ENCODE data around the gene DNASE2.

Gene DNASE2

DNA sequence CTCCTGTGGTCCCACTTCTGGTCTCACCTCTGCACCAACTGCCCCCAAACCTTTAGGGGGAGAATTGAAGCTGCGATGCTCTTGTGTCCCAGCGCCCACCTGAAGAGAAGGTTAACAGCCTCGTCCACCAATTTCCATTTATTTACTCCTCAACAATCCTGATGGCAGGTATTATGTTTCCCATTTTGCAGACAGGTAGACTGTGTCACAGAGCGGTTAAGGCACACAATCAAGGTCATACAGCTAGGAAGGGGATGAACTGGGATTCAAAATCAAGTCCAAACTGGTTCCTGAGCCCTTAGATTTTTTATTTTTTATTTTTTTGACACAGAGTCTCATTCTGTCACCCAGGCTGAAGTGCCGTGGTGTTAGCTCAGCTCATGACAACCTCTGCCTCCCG lies 6.2 kb downstream of the DNASE2 start:
- Mint-ChIP-seq H3K4me3 (no peak overlapping the region), H3K27me3 (no peaks in the 10 kb centered on the region), H3K4me1 (peaks cover 1% of the 10 kb centered on the region), H3K9me3 (peaks cover 4% of the 10 kb centered on the region), H3K27ac (no peak overlapping the region), H3K36me3 (ENCODE audit: low read depth) (peaks cover 14% of the 10 kb centered on the region)
- ATAC-seq (no peak), DNase-seq (no peak)

DNA sequence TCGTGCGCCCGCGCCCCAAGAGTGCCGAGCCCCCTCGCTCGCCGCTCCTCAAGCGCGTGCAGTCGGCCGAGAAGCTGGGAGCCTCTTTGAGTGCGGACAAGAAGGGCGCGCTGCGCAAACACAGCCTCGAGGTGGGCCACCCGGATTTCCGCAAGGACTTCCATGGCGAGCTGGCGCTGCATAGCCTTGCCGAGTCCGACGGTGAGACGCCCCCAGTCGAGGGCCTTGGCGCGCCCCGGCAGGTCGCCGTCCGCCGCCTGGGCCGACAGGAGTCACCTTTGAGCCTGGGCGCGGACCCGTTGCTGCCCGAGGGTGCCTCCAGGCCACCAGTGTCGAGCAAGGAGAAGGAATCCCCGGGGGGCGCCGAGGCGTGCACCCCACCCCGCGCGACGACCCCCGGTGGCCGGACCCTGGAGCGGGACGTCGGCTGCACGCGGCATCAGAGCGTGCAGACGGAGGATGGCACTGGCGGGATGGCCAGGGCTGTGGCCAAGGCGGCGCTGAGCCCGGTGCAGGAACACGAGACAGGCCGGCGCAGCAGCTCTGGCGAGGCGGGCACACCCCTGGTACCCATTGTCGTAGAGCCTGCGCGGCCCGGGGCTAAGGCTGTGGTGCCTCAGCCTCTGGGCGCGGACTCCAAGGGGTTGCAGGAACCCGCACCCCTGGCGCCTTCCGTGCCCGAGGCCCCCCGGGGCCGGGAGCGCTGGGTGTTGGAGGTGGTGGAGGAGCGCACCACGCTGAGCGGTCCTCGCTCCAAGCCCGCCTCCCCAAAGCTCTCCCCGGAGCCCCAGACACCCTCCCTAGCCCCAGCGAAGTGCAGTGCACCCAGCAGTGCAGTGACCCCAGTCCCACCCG lies 7.1 kb downstream of the DNASE2 start:
- Mint-ChIP-seq H3K27me3 (no peaks in the 10 kb centered on the region), H3K4me1 (no peaks in the 10 kb centered on the region), H3K4me3 (no peak overlapping the region), H3K36me3 (ENCODE audit: low read depth) (peaks cover 14% of the 10 kb centered on the region), H3K27ac (no peak overlapping the region), H3K9me3 (peaks cover 4% of the 10 kb centered on the region)
- no peak for DNase-seq
- ATAC-seq, result peak; percentile 8

DNA sequence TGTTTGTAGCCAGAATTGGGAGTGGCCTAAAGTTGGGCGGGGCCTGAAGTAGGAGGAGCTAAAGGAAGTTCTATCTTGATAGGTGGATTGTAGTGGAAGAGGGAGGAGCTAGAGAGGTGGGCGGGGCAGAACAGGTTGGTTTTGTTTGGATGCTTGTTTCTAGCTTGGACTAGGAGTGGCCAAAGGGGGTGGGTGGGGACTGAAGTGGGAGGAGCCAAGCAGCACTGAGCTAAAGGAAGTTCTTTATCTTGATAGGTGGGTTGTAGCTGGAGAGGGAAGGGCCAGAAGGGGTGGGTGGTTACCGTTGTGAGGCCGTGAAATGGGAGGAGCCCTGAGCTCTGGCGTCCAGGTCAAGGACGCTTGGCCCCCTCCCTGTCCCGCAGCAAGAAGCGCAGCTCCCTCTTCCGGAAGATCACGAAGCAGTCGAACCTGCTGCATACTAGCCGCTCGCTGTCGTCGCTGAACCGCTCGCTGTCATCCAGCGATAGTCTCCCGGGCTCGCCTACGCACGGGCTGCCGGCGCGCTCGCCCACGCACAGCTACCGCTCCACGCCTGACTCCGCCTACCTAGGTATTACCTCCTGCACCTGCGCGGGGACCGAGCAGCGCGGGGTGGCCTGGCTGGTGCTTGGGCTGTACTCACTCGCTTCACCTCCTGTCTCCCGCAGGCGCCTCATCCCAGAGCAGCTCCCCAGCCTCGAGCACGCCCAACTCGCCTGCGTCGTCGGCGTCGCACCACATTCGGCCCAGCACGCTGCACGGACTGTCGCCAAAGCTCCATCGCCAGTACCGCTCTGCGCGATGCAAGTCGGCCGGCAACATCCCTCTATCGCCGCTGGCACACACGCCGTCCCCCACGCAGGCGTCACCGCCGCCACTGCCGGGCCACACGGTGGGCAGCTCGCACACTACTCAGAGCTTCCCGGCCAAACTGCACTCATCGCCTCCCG lies 8.0 kb downstream of the DNASE2 start:
- Mint-ChIP-seq H3K4me1 (peaks cover under 1% of the 10 kb centered on the region), H3K27me3 (no peaks in the 10 kb centered on the region), H3K27ac (no peak overlapping the region), H3K9me3 (peaks cover 4% of the 10 kb centered on the region), H3K4me3 (no peak overlapping the region), H3K36me3 (ENCODE audit: low read depth) (peaks cover 13% of the 10 kb centered on the region)
- ATAC-seq, result peak; percentile 14
- peak; percentile 57 for DNase-seq

DNA sequence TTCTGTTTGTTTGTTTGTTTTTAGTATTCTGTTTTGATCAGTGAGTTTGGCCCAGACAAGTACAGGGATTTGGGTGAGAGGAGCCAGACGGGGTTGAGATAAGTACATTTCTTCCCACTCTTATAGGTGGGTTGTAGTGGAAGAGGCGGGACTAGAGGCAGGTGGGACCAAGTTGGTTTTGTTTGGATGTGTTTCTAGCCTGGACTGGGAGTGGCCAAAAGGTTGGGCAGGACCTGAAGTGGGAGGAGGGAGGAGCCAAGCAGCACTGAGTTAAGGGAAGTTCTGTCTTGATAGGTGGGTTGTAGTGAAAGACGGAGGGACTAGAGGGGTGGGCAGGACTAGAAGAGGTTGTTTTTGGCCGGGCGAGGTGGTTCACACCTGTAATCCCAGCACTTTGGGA lies 9.0 kb downstream of the DNASE2 start:
- no peak for ATAC-seq

DNA sequence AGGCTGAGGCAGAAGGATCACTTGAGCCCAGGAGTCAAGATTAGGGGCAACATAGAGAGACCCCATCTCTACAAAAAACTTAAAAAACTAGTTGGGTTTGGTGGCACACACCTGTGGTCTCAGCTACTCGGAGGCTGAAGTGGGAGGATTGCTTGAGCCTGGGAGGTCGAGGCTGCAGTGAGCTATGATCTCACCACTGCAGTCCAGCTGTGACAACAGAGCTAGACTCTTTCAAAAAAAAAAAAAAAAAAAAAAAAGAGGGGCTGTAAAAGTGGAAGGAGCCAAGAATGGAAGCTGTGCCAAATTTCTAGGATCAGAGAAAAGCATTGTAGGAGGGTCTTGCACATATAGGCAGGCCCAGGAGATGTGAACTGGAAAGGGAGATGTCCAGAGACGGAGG lies 9.6 kb downstream of the DNASE2 start:
- Mint-ChIP-seq H3K27ac (no peak overlapping the region), H3K4me1 (peaks cover 10% of the 10 kb centered on the region), H3K27me3 (no peaks in the 10 kb centered on the region), H3K36me3 (ENCODE audit: low read depth) (peaks cover 8% of the 10 kb centered on the region), H3K4me3 (no peak overlapping the region), H3K9me3 (peaks cover 4% of the 10 kb centered on the region)
- DNase-seq (no peak), ATAC-seq (no peak)

More for the DNA sequence above, 9.0 kb downstream of the DNASE2 start:
- no peaks in the 10 kb centered on the region for H3K27me3 Mint-ChIP-seq
- no peak overlapping the region for H3K27ac Mint-ChIP-seq
- no peak overlapping the region for H3K4me3 Mint-ChIP-seq
- peaks cover 8% of the 10 kb centered on the region for H3K36me3 Mint-ChIP-seq (ENCODE audit: low read depth)
- peaks cover 4% of the 10 kb centered on the region for H3K9me3 Mint-ChIP-seq
- H3K4me1 Mint-ChIP-seq, result peaks cover 5% of the 10 kb centered on the region
- DNase-seq, result no peak

GRCh38 chr19:12868540-12869112 lies 12.6 kb downstream of the DNASE2 start:
- Mint-ChIP-seq H3K27ac (no peak overlapping the region), H3K36me3 (ENCODE audit: low read depth) (peaks cover 6% of the 10 kb centered on the region), H3K4me1 (peaks cover 11% of the 10 kb centered on the region), H3K9me3 (peaks cover 4% of the 10 kb centered on the region), H3K27me3 (peaks cover 4% of the 10 kb centered on the region), H3K4me3 (no peak overlapping the region)
- DNase-seq (no peak), ATAC-seq (no peak)

- H3K4me1 Mint-ChIP-seq, result peaks cover 11% of the 10 kb centered on the region
- H3K36me3 Mint-ChIP-seq (ENCODE audit: low read depth), result no peaks in the 10 kb centered on the region
- peaks cover 3% of the 10 kb centered on the region for H3K9me3 Mint-ChIP-seq
- peaks cover 4% of the 10 kb centered on the region for H3K27me3 Mint-ChIP-seq
- no peak overlapping the region for H3K27ac Mint-ChIP-seq
- peak overlapping the region; percentile 71 for H3K4me3 Mint-ChIP-seq
- peak; percentile 80 for DNase-seq
- ATAC-seq, result peak; percentile 55
Observed at GRCh38 chr19:12867120-12868099, 13.8 kb downstream of the DNASE2 start.

DNA sequence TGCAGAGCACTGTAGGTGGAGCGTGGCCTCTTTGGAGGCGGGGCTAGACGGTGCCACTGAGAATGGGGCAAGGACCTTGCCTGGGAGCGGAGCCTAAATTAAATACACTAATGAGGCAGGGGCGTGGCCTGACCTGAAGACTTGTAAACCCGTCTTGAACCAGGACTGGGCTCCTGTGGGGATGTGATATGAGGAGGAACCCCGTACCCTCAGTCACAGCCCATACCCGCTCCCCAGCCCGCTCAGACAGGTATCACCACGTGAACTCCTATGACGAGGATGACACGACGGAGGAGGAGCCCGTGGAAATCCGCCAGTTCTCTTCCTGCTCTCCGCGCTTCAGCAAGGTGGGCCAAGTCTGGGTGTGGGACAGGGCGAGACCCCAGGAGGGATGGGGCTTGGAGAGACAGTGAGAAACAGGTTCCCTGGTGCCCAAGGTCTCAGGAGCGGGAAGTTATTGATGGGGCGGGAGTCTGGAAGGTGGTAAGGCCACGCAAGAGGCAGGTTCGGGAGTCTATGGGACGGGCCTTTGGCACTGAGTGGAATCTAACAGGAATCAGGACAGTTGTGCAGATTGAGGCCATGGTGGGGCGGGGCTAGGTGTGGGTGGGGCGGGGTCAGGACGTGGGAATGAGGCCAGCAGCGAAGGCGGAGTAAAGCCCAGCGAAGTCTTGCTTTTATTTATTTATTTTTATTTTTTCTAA lies 14.7 kb downstream of the DNASE2 start:
- ATAC-seq (no peak), DNase-seq (no peak)
- Mint-ChIP-seq H3K27me3 (peaks cover 4% of the 10 kb centered on the region), H3K4me1 (peaks cover 11% of the 10 kb centered on the region), H3K9me3 (no peaks in the 10 kb centered on the region), H3K27ac (no peak overlapping the region), H3K4me3 (peak overlapping the region; percentile 43), H3K36me3 (ENCODE audit: low read depth) (no peaks in the 10 kb centered on the region)

DNA sequence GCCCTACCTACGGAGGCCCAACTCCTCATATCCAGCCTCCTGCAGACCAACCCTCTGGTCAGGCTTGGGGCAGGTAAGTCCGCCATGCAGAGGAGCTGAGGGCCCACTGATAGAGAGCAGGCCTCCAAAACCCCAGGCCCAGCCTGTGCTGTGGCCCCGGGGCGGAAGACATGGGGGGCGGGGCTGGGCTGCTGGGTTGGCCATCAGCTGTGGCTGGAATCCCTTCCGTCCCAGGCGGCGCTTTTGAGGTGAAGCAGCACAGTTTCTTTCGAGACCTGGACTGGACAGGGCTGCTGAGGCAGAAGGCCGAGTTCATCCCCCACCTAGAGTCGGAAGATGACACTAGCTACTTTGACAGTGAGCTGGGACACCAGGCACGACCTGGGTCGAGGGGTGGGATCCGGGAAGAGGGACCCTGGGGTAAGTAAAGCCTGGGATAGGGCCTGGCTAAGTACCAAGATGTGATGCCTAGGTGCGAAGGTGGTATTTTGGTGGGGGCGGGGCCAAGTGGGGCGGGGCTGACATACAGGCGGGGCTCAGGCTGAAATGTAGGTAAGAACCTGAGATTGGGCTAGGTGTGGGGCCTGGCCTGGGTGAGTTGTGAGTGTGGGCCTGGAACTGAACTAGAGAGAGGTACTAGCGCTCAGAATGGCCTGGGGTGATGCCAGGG lies 15.4 kb downstream of the DNASE2 start:
- Mint-ChIP-seq H3K27me3 (peaks cover 7% of the 10 kb centered on the region), H3K36me3 (ENCODE audit: low read depth) (no peaks in the 10 kb centered on the region), H3K9me3 (no peaks in the 10 kb centered on the region), H3K4me1 (peaks cover 11% of the 10 kb centered on the region), H3K27ac (no peak overlapping the region), H3K4me3 (no peak overlapping the region)
- ATAC-seq (no peak), DNase-seq (no peak)

GRCh38 chr19:12864721-12865715 lies 16.2 kb downstream of the DNASE2 start:
- H3K4me1 Mint-ChIP-seq, result peaks cover 11% of the 10 kb centered on the region
- no peaks in the 10 kb centered on the region for H3K9me3 Mint-ChIP-seq
- H3K27me3 Mint-ChIP-seq, result peaks cover 7% of the 10 kb centered on the region
- peak overlapping the region; percentile 11 for H3K4me3 Mint-ChIP-seq
- no peaks in the 10 kb centered on the region for H3K36me3 Mint-ChIP-seq (ENCODE audit: low read depth)
- ATAC-seq (no peak), DNase-seq (no peak)
- H3K27ac Mint-ChIP-seq, result no peak overlapping the region

GRCh38 chr19:12864143-12864542 lies 17.1 kb downstream of the DNASE2 start:
- Mint-ChIP-seq H3K4me1 (peaks cover 11% of the 10 kb centered on the region), H3K27me3 (peaks cover 7% of the 10 kb centered on the region), H3K27ac (no peak overlapping the region), H3K36me3 (ENCODE audit: low read depth) (no peaks in the 10 kb centered on the region), H3K9me3 (no peaks in the 10 kb centered on the region), H3K4me3 (no peak overlapping the region)
- DNase-seq (no peak), ATAC-seq (no peak)

DNA sequence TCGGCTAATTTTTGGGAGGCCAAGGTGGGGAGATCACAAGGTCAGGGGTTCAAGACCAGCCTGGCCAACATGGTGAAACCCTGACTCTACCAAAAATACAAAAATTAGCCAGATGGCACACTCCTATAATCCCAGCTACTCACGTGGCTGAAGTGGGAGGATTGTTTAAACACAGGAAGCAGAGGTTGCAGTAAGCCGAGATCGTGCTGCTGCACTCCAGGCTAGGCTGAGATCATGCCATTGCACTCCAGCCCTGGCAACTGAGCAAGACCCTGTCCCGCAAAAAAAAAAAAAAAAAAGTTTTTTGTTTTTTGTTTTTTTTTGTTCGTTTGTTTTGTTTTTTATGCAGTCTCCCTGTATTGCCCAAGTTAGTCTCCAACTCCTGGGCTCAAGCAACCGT lies 21.7 kb downstream of the DNASE2 start:
- Mint-ChIP-seq H3K27ac (no peak overlapping the region), H3K4me3 (no peak overlapping the region), H3K36me3 (ENCODE audit: low read depth) (no peaks in the 10 kb centered on the region)

More for the DNA sequence above, 21.7 kb downstream of the DNASE2 start:
- ATAC-seq (no peak), DNase-seq (no peak)
- Mint-ChIP-seq H3K4me1 (no peaks in the 10 kb centered on the region), H3K9me3 (no peaks in the 10 kb centered on the region), H3K27me3 (peaks cover 5% of the 10 kb centered on the region)

Data from activated naive CD8-positive, alpha-beta T cell treated with anti-CD3 and anti-CD28 coated beads, Interleukin-2, amount 50 U/mL, for 24 hours (primary cell).